HG03025 (cell line): Measurements from ENCODE around the gene UBE2Z.
A peak's percentile ranks its signal among the peaks of the same experiment; 100 is the strongest.
"Not testable (repeated sequence)": the region's sequence is repeated elsewhere in the genome, so short reads cannot be mapped to it uniquely, and the experiment has no call there.

Experiments
- ATAC-seq: cut with Tn5 transposase; IDR thresholded peaks from one replicate; pipeline ENCODE4 v1.9.1; 2021; ENCODE audit warnings: mild to moderate bottlenecking, moderate library complexity; ENCODE audit not compliant: unreplicated experiment, low FRiP score

The UBE2Z gene

DNA sequence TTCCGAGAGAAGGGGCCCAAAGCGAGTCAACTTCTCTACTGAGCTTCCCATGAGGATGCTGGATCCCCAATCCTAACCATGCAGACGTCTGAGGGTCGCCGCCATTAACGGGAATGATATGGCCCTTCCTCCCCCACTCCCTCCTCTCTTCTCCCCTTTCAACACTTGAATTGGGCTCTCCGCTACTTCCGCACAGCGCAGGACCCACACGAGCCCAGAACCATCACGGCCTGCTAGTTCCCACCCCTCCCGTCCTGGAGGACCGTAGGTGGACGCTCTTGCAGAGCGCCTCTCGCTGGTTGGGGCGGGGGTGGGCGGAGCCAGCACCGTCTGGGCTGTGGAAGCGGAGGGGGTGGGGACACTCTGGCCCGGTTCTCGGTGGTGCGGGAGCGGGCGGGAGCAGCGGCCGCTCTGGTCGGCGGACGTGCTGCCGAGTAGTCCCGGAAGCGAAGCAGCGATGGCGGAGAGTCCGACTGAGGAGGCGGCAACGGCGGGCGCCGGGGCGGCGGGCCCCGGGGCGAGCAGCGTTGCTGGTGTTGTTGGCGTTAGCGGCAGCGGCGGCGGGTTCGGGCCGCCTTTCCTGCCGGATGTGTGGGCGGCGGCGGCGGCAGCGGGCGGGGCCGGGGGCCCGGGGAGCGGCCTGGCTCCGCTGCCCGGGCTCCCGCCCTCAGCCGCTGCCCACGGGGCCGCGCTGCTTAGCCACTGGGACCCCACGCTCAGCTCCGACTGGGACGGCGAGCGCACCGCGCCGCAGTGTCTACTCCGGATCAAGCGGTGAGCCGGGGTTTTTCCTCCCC, at the start of gene UBE2Z:
Gene UBE2Z, plus strand, starts transcription at position 361 of the 797 bp plus-strand sequence. Its CDS starts 97 bp downstream, at position 458.
- peak; percentile 69 for ATAC-seq

DNA sequence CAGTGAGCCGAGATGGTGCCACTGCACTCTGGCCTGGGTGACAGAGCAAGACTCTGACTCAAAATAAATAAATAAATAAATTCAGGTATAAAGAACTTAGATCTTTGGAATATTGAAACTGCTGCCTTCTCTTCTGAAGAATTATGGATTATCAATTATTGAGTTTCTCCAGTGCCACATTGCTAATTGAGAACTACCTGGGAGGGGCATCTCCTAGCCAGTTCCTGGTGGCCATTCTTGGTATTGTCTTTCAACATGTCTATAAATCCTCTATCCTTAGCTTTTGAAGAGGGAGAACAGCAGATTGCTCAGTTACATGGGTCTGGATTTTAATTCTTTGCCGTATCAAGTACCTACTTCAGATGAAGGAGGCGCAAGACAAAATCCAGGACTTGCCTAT, 48.2 kb upstream of the UBE2Z start:
- ATAC-seq, result no peak

DNA sequence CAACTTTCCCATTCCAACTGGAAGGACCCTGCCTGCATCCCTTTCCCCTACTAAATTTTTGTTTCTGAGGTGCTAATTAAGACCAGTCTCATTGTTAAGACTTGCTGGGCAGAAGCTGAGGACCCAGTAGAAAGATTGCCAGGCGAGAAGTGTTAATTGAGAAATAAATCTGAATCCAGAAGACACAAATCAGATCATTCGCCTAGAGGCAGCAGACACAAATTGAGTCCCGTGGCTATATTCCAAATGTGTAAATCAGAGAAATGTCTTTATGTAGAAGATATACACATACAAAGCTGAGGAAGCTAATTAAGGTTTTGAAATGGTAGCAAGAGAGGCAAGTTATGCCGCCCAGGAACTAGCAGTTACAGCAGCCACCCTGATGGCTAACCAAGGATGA, 47.8 kb upstream of the UBE2Z start:
- ATAC-seq, result no peak

DNA sequence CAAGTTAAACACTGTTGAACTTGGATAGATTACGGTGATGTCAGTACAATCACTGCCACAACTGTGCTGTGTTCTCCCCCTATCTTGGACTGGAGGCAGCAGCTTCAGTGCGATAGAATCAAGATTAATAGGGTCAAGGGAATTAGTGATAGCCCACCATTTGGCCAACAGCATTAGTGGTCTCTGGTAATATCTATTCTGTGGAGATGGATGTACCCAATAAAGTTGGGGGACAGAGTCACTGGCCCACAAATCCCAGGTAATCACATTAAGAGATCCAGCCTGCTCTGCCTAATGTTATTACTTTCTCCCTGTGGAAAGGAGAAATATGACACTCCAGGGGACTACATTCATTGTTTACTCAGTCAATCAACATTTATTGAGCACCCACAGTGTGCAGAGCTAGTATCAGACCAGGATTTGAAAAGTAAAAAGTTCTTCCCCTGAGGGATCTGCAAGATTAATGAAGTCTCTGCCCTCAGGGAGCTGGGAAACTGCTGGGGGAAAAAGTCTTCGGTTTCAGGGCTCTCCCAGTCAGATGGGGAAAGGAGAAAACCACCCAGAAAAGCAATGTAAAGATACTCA, 39.2 kb upstream of the UBE2Z start:
- ATAC-seq, result no peak

DNA sequence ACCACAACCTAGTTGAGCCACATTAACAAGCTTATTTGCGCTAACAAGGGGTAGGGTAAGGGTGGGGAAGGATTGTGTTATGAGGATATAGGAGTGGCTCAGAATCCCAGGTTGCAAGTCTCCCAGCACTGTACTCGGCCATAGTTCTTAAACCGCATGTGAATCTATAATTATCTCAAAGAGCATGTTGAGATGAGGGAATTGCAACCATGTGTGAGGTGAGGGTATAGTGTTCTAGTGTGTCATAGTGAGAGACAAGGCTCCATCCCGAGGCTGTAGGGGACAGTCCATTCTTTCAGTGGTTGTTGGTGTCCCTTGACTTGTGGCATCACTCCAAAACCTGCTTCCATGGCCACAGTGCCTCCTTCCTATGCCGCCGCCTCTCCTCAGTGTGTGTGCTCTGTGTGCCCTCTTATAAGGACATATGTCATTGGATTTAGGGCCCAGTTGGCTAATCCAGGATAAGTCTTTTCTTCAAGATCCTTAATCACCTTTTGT, 38.3 kb upstream of the UBE2Z start:
- ATAC-seq, result no peak

DNA sequence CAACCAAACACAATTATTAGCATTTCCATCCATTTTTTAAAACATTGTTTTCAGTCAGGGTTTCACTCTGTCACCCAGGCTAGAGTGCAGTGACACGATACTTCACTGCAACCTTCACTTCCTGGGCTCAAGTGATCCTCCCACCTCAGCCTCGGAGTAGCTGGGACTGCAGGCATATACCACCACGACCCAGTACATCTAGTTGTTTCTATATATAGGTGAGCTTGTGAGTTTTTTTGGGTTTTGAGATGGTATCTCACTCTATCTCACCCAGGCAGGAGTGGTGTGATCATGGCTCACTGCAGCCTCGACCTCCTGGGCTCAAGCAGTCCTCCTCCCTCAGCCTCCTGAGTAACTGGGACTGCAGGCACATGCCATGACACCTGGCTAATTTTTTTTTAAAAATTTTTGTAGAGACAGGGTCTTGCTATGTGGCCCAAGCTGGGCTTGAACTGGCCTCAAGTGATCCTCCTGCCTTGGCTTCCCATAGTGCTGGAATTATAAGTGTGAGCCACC, 37.1 kb upstream of the UBE2Z start:
- no peak for ATAC-seq

DNA sequence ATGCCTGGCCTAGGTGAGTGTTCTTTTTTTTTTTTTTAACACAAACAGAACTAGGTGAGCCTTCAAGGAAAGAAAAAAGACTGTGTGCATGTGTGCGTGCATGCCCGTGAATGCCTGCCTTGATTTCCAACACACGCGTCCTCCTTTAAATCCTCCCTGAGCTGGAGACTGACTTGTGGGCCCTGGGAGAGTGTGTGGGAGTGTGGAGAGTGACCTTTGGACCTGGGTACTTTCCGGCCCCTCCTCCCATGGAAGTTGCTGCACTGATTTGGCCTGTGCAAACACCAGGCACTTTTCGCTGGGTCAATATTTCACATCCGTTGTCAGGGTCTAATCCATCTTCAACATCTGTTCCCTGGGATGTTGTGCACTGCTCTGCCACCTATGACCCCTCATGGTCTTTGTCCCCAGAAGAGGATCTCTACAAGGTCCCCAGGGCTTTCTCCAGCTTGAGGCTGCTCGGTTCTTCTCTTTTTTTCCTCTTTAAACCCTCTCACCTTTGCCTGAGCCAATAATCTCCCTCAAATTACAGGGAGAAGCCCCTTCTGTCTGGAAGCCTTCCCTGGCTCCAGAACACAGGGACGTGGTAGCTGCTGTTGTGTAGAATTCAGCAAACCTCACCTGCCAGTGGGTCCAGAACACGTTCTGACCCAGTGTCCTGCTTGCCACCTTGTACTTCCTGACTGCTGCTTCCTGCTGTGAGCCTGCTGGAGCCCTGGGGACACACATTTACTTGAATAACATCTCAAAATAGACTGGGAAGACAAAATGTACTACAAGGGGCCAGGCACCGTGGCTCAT, 36.5 kb upstream of the UBE2Z start:
- ATAC-seq, result no peak

DNA sequence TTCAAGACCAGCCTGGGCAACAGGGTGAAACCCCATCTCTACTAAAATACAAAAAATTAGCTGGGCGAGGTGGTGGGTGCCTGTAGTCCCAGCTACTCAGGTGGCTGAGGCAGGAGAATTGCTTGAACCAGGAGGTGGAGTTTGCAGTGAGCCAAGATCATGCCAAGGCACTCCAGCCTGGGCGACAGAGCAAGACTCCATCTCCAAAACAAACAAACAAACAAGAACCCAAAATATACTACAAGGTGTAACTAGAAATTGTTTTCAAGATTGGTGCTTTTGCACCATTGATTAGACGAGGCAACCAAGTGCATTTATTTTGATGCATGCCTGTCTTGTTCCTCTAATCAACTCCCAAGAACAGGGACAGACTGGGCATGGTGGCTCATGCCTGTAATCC, 35.8 kb upstream of the UBE2Z start:
- ATAC-seq, result not testable (repeated sequence)

DNA sequence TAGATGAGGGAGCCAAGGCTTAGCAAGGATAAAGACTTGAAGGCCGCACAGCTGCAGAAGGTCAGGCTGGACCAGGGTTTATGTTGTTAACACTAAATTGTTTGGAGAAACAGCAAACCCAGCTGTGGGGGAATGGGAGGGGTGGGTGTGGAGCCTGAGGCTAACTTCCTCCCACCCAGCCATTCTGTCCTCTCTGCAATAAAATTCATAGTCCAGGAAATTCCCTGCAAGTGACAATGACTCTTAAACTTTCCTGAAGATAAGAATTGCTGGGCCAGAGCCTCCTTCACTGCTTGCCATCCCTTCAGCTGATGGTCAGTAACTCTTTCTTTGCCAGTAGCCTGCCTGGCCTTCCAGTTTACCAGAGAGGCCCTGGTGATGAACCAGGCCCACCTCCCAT, 35.0 kb upstream of the UBE2Z start:
- no peak for ATAC-seq

DNA sequence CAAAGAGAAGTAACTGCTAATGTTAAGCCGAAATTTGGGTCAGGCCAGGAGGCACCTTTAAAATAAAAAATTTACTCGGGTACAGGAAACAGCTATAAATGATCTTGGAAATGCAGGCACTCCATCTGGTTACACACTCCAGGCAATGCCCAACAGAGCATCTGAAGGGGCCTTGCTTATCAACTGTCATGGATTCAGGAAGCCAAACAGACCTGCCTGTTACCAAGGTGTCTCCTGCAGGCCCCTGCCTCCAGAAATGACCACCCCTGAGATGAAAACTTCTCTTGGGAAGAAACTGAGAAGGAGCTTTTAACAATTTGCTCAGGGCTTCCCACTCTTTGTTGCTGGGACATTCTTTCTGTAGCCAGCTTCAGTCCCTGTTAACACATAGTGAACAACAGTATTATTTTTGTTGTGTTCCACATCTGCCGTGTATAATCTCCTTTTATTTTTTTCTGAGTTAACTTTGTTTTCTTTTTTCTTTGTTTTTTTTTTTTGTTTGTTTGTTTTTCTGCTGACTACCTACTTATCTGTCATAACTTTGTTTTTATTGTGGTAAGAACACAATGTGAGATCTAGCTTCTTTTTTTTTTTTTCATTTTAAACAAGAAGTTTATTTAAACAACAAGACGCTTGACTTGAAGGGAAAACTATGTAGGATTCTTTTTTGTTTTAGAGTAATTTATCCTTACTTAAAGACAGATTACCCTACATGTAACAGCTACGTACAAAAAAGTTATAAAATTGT, 34.3 kb upstream of the UBE2Z start:
- ATAC-seq, result no peak

DNA sequence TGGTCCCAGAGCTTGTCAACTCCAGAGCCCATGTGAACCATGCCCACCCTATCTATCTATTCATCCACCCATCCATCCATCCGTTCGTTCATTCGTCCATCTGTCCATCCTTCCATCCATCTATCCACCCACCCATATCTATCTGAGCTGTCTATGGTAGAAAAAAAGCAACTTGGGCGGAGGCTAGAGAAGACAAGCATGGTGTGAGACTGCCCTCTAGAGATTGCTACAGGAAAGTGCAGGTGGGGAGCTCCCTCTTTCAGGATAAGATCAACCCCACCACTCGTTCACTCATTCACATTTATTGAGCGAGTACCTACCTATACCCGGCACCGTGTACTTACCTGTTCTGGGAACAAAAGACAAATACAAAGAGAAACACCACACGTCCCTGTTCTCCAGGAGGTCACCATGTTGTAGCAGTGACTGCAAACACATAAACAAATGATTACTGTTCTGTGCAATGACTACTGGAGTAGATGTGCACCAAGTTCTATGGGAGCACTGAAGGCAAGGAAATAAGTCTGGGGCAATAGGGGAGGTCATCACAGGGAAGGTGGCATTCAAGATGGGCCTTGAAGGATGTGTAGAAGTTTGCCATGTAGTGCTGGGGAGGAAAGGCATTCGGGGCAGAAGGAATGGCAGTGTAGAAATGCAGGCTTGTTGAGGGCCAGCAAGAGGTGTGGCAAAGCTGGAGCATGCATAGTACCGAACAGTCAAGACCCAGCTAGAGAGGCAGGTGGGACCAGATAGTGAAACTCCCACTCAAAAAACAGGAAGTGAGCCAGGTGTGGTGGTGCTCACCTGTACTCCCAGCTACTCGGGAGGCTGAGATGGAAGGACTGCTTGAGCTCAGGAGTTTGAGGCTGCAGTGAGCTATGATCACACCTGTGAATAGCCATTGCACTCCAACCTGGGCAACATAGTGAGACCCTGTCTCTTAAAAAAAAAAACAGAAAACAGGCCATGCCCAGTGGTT, 29.0 kb upstream of the UBE2Z start:
- ATAC-seq, result no peak

DNA sequence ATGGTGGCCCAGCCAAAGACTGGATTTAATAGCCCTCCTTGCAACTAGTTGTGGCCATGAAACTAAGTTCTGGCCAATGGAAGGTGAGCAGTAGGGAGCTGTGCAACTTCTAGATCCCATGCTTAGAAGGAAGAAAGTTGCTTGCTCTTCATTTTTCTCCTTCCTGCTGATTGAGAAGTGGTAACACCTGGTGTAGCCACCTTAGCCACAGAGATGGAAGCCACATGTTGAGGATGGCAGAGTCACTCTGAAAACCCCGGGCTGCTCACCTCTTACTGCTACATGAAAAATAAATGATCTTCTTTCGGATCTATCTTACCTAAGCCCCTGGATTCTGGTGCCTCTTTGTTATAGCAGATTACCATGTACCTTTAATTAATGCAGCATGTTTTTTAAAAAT, 25.9 kb upstream of the UBE2Z start:
- ATAC-seq, result no peak

DNA sequence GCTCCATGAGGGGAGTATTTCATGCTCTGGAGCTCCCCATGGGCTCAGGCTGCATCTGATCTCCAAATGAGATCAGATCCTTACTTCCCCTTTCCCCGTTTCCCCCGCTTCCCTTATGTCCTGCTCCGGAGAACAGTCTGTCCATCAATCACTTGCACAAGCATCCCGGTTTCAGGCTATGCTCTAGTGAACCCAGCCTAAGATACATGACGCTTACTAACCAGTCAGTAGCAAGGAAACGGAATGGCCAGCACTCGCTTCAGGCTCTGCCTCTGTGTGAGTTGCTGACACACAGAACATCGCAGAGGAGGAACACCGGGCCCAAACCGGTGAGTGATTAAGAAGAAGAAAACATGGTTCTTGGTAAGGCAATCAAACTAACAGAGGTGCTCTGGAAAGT, 25.0 kb upstream of the UBE2Z start:
- no peak for ATAC-seq

DNA sequence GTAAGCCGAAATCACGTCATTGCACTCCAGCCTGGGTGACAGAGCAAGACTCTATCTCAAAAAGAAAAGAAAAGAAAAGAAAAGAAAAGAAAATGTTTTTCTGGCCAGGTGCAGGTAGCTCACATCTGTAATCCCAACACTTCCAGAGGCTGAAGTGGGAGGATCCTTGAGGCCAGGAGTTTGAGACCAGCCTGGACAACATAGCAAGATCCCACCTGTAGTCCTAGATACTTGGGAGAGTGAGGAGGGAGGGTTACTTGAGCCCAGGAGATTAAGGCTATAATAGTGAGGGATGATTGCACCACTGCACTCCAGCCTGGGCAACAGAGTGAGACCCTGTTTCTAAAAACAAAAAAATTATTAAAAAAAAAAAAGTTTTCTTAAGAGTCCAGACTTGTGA, 18.1 kb upstream of the UBE2Z start:
- ATAC-seq, result no peak

DNA sequence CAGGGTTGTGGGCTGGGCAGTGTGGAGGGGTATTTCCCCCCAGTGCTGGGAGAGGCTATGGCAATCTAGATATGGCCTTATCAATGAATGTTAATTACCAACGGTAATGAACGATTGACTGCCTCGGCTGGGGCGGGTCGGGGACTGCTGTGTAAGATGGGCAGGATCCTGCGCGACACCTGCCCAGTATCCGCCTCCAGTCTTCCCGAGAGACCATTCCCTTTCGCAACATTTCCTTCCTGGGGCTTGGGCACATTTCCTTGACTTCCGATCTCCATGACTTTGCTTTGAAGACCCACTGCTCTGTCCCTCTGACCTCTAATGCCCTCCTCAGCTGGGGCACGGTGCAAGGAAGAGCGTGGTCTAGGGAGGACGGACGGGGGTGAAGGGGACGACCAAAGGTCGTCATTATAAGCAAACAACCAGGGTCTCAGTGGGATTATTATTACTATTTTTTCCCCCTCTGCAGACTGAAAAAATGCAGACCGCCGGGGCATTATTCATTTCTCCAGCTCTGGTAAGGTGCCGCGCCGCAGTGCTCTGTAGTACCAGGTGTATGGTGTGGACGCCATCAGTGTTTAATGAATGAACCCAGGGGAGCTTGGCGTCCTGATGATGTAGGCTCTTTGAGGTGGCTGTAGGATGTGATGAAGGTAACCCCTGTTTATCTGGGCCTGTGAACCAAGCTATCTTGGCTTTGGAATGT, 15.1 kb upstream of the UBE2Z start:
- ATAC-seq, result no peak

DNA sequence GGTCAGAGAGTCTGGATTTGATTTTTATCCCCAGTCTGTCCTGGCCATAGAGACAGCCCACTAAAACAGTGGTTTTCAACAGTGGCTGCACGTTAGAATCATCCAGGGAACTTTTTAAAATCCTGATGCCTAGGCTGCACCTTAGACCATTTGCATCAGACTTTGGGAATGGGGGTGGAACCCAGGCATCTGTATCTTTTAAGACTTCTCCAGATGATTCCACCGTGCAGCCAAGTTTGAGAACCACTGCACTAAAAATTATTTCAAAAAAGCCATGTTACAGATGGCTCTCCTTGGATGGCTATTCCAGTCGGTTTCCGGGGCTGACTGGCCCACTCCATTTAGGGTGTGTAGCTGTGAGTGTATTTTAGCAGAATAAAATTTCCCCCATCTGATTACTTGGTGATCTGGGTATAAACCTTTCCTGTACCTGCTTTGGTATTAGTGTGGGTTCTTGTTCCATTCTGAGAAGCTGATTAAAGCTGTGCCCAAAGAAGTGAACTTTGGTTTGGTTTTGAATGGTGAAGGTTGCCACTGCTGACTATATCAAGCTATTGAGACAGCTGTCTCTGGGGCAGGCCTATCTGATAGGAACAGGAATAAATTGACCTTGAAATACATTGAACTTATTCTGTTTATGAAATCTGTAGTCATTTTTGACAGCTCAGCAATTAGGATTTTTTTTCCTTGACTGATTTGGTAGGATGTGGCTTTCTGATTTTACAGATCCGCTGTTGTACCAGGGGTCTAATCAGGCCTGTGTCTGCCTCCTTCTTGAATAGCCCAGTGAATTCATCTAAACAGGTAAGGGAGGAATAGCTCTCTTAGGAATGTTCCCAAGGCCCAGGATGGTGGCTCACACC, 14.3 kb upstream of the UBE2Z start:
- no peak for ATAC-seq

DNA sequence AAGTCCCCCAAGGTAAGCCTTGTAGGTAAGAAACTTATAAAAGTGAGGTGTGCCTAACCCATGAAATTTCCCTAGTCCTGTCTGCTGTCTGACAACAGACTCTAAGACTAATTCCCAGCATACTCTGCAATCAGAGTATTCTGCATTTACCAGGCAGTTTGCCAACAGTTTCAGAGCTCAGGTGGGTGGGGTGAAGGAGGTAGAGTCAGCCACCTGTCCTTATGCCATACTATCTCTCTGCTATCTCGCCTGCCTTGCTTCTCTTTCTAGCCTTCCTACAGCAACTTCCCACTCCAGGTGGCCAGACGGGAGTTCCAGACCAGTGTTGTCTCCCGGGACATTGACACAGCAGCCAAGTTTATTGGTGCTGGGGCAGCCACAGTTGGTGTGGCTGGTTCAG, 13.3 kb upstream of the UBE2Z start:
- ATAC-seq, result no peak

DNA sequence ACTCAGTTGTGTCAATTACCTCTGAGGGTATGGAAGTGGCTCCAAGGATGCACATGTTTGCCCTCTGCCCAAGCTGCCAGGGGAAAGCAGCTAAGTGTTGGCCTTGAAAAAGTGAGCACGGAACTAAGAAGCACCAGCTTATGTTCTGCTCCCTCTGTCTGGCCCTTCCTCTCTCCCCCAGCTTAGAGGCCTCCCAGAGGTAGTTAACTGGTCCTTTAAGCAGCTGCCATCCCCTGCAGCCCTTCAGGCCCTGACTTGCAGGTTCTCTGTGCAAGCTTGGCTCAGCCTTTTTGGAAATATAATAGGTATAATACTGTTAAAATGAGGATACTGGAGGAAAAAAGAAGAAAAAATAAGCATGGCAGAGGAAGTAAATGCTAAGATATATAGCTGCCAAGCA, 7.0 kb upstream of the UBE2Z start:
- no peak for ATAC-seq
